Measurements from ENCODE around the gene SENP5.

Gene SENP5

GRCh38 chr3:196967412-196968232, 99.9 kb downstream of the SENP5 start:
- no peak for DNase-seq (ENCODE audit: low read depth, low spot score)

DNA sequence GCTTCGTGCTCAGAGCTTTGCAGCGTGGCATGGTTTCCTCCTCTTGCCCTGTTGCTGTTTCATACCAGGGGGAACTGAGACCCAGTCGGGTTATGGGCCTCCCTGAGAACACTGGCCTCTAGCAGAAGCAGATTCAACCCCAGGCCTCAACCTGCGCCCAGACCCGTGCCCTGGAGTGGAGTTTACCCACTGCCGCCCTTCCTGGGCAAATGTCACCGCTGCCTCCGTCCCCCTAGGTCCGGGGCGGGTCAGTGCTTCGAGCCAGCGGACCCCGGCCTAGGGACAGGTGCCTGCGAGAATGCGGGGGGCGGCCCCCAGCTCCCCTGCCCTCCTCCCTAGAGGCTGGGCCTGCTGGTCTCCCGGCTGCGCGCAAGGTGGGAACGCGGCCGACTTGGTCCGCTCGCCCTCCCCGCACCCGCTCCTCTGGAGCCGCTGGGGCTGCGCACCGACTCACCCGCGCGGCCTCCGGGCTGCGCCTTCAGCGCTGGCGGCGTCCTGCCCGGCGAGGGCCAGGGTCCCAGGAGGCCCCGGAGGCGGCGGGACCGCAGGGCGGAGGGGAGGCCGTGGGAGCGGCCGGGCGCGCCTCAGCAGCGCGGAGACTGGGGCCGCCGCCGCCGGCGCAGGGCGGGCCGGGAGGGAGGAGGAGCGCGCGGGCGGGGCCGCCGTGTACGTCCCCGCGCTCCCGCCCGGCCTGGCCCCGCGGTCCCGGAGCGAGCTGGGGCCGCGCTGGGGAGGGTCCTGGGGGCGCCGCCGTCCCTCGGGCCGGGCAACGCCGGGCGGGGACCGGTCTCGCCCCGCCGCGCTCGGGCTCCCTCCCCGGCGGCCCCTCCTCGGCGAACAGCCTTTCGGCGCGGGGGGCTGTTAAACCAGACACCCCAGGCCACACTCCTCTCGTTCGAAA, 100.8 kb downstream of the SENP5 start, which contains the start of gene PIGZ:
PIGZ (minus strand) TSS at position 601 of the 901 bp plus-strand sequence. CDS start 16,802 bp downstream, outside the sequence.
- DNase-seq (ENCODE audit: low read depth, low spot score): no peak

GRCh38 chr3:196969134-196969659, 101.5 kb downstream of the SENP5 start:
- no peak for DNase-seq (ENCODE audit: low read depth, low spot score)

DNA sequence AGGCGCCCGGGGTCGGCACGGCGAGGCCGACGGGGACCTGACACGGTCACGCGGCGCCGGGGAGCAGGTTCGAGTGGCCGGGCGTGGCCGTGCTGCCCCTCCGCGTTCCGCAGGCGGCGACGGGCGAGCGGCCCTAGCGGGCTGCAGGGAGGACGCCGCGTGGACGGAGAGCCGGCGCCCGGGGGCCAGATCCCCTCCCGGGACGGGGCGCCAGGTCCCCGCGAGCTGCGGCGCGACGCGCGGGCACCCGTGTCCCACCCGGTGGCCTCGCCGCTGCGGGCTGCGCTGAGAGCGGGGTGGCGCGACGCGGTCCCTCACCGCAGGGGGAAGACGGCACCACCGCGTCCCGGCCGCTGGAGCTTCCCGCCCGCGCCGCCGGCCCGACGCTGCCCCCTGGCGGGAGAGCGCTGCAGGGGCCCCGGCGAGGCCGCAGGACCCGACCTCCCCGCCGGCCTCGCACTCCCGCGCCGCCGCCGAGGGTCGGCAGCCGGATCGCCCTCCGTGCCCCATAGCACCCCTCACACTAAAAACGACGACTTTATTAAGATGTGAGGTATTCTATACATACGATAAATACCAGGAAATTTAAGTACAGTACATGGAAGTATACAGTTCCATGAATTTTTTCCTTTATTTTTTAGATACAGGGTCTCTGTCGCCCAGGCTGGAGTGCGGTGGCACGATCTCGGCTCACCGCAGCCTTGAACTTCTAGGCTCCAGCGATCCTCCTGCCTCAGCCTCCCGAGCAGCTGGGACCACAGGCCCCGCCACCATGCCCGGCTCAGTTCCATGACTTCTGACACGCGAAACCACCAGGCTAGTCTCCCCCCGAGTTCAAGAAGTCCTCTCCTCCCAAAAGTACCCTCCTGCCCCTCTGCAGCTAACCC, 102.2 kb downstream of the SENP5 start:
- DNase-seq (ENCODE audit: low read depth, low spot score): no peak

GRCh38 chr3:196970547-196971093, 102.9 kb downstream of the SENP5 start:
- DNase-seq (ENCODE audit: low read depth, low spot score): no peak

GRCh38 chr3:196971094-196971698, 103.5 kb downstream of the SENP5 start:
- no peak for DNase-seq (ENCODE audit: low read depth, low spot score)

- no peak for DNase-seq (ENCODE audit: low read depth, low spot score)
These were observed 106.9 kb downstream of the SENP5 start for GRCh38 chr3:196974661-196975060.

DNA sequence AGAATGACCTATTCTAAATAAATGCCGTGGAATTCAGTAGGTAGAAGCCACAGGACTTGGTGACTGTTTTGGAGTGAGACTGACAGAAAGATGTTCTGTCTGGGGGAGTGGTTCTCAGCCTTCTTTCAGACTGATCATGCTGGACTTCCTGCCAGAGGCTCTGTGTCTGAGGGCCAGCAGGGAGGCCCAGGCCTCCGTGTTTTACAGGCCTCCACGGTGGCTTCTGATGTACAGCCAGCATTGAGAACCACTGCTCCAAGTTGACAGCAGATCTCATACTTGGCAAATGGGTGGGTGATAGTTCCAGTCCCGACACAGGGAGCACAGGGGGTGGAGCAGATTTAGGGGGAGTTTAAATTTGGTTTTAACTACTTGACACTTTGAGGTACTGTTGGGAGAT, 107.6 kb downstream of the SENP5 start:
- no peak for DNase-seq (ENCODE audit: low read depth, low spot score)

GRCh38 chr3:196976941-196977340, 109.2 kb downstream of the SENP5 start:
- no peak for DNase-seq (ENCODE audit: low read depth, low spot score)

DNA sequence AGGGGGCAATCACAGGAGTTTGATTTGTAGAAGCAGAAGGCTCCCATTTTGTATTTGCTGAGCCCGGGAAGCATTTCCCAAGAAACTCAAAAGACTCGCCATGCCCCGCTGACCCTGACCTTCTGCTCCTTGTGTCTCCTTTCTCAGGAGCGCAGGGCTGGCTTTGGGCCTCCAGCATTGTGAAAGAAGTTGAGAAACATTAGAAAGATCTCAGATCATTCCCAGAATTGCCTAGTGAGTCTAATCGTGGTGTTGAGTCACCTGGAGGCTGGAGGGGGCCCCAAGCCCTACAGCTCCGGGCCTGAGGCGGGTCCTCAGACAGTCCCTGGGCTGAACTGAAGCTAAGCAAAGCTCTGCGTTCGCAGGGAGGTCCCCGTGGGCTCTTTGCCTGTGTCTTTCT, 111.8 kb downstream of the SENP5 start:
- DNase-seq (ENCODE audit: low read depth, low spot score): no peak

DNA sequence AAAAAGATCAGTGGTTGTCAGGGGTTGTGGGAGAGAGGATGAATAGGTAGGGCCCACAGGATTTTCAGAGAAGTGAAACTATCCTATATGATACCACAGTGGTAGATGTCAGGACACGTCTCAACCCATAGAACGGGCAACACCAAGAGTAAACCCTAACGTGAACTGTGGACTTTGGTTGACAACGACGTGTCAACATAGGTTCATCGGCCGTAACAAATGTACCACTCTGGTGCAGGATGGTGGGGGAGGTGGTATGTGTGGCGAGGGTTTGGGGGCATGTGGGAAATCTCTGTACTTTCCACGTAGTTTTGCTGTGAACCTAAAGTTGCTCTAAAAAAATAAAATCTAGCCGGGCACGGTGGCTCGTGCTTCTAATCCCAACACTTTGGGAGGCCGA, 113.9 kb downstream of the SENP5 start:
- no peak for DNase-seq (ENCODE audit: low read depth, low spot score)

- DNase-seq (ENCODE audit: low read depth, low spot score): no peak
These were observed 115.5 kb downstream of the SENP5 start for GRCh38 chr3:196983186-196983585.
